HCT116 (cell line): ENCODE results near the gene DHRS13. TPM values are rescaled to one million over a fixed set of nuclear protein-coding genes. Genes with fewer than 3 reads are reported as not detected.

Source experiments
- ATAC-seq: fragments of 200-7000 bp; cut with Tn5 transposase; 2 replicates; pipeline ENCODE4 v1.9.1; 2020; ENCODE audit warnings: mild to moderate bottlenecking, moderate library complexity
- BruUV-seq: library from RNA; stranded (reverse); fragments of 400-500 nt; replicated peaks from 2 replicates; lab custom pipeline; 2021; lab: Mats Ljungman, UMichigan
- CTCF ChIA-PET: fragments of 300-600 bp; sonication (Branson Sonifier 250); formaldehyde crosslinking; loops from one replicate; lab custom pipeline; 2021; ENCODE audit warnings: antibody characterized with exemption; lab: Charles Lee
- POLR2A ChIA-PET: fragments of 300-600, 350-600 bp; sonication (Branson Sonifier 250); formaldehyde crosslinking; loops from one replicate; lab custom pipeline; 2021; ENCODE audit warnings: antibody characterized with exemption; lab: Charles Lee
- RAD21 ChIA-PET, 2 experiments: fragments of 300-600 bp; sonication (Branson Sonifier 250); formaldehyde crosslinking; loops; one replicate each; lab custom pipeline; 2023; ENCODE audit warnings: low total read pairs in 2 of 2; ENCODE audit not compliant: uncharacterized antibody in 2 of 2, unreplicated experiment in 2 of 2, low non-redundant PET in 1 of 2; lab: Charles Lee
- DNase-seq: peaks from one replicate; pipeline ENCODE4 v3.0.0-alpha.2; 2010; ENCODE audit warnings: low read depth, low spot score
- H2AFZ ChIP-seq: fragments of 200-600 bp; shearing (Covaris generic), sonication (generic); 2 replicates; pipeline ENCODE4 v1.6.1; 2017; ENCODE audit warnings: low read depth, mixed run types, mixed read lengths, antibody characterized with exemption, low read length; ENCODE audit not compliant: poor library complexity, severe bottlenecking
- H3K27ac ChIP-seq: 2 replicates; pipeline ENCODE4 v1.5.1; 2012; ENCODE audit warnings: low read depth, low read length
- H3K27me3 ChIP-seq: fragments of 200-600 bp; sonication (generic); 2 replicates; pipeline ENCODE4 v1.6.1; 2016; ENCODE audit warnings: mixed run types, low read length, mixed read lengths; ENCODE audit not compliant: insufficient read depth
- H3K36me3 ChIP-seq, 2 experiments: fragments of 200-500 bp in 1 of 2; fragments of 200-600 bp in 1 of 2; sonication (Bioruptor generic) in 1 of 2; sonication (generic) in 1 of 2; 2 replicates each; pipeline versions ENCODE4 v1.5.1 to v1.6.1; 2014 to 2016; ENCODE audit warnings: low read length in 2 of 2, inconsistent platforms in 1 of 2, mixed read lengths in 1 of 2, mixed run types in 1 of 2; ENCODE audit not compliant: insufficient read depth in 2 of 2, control insufficient read depth in 1 of 2
- H3K4me1 ChIP-seq, 2 experiments: fragments of 200-600 bp in 1 of 2; sonication (generic) in 1 of 2; 2 replicates each; pipeline versions ENCODE4 v1.5.1 to v1.6.1; 2012 to 2017; ENCODE audit warnings: low read length in 2 of 2, inconsistent platforms in 1 of 2, mild to moderate bottlenecking in 1 of 2, mixed read lengths in 1 of 2, mixed run types in 1 of 2, moderate library complexity in 1 of 2; ENCODE audit not compliant: insufficient read depth in 2 of 2, control insufficient read depth in 1 of 2
- H3K4me2 ChIP-seq: fragments of 200-600 bp; sonication (generic); 2 replicates; pipeline ENCODE4 v1.6.1; 2017; ENCODE audit warnings: mixed run types, low read length, mixed read lengths
- H3K4me3 ChIP-seq, 2 experiments: fragments of 200-600 bp in 1 of 2; sonication (generic) in 1 of 2; replicated peaks in 1 of 2; 2 replicates each; pipeline ENCODE4 v1.5.1; 2011 to 2016; ENCODE audit warnings: low read length in 2 of 2, control low read depth in 1 of 2, low read depth in 1 of 2, mild to moderate bottlenecking in 1 of 2, mixed read lengths in 1 of 2, mixed run types in 1 of 2
- H3K79me2 ChIP-seq: fragments of 200-600 bp; sonication (generic); 2 replicates; pipeline ENCODE4 v1.6.1; 2017; ENCODE audit warnings: mild to moderate bottlenecking, mixed run types, low read length, moderate library complexity, mixed read lengths; ENCODE audit not compliant: insufficient read depth
- H3K9ac ChIP-seq: fragments of 200-600 bp; sonication (generic); 2 replicates; pipeline ENCODE4 v1.6.1; 2016; ENCODE audit warnings: low read length, mixed read lengths
- H3K9me2 ChIP-seq: fragments of 200-600 bp; sonication (generic), shearing (Covaris generic); 2 replicates; pipeline ENCODE4 v1.6.1; 2017; ENCODE audit warnings: mixed run types, mild to moderate bottlenecking, moderate library complexity; ENCODE audit not compliant: insufficient read depth
- H3K9me3 ChIP-seq, 2 experiments: fragments of 200-500 bp in 1 of 2; fragments of 200-600 bp in 1 of 2; sonication (Bioruptor generic) in 1 of 2; sonication (generic) in 1 of 2; 2 replicates each; pipeline ENCODE4 v1.6.1; 2014 to 2017; ENCODE audit warnings: low read length in 2 of 2, mixed read lengths in 2 of 2, inconsistent platforms in 1 of 2, low read depth in 1 of 2, mild to moderate bottlenecking in 1 of 2, mixed run types in 1 of 2, moderate library complexity in 1 of 2; ENCODE audit not compliant: control insufficient read depth in 1 of 2, insufficient read depth in 1 of 2
- H4K20me1 ChIP-seq: fragments of 200-600 bp; sonication (generic), shearing (Covaris generic); 2 replicates; pipeline ENCODE4 v1.6.1; 2017; ENCODE audit warnings: mixed run types, mild to moderate bottlenecking, moderate library complexity; ENCODE audit not compliant: insufficient read depth
- CTCF ChIP-seq, 3 experiments: fragments of 200-600 bp in 1 of 3; sonication (generic) in 1 of 3; IDR thresholded peaks in 2 of 3; conservative IDR thresholded peaks in 1 of 3; 2 replicates each; pipeline ENCODE4 v1.5.1; 2012 to 2017; ENCODE audit warnings: low read depth in 2 of 3, low read length in 2 of 3, antibody characterized with exemption in 1 of 3, borderline replicate concordance in 1 of 3, control low read depth in 1 of 3, mild to moderate bottlenecking in 1 of 3, mixed read lengths in 1 of 3, mixed run types in 1 of 3, moderate library complexity in 1 of 3; ENCODE audit not compliant: insufficient read depth in 1 of 3
- SP1 ChIP-seq: IDR thresholded peaks from 2 replicates; pipeline ENCODE4 v1.6.1; 2012; ENCODE audit warnings: low read depth
- ZFX ChIP-seq: fragments of 450-650 bp; IDR thresholded peaks from 2 replicates; pipeline ENCODE4 v1.6.1; 2017
- intact Hi-C: fragments of 100-400 bp; cut with micrococcal nuclease; formaldehyde crosslinking; loops from 2 replicates; pipeline ENCODE4 v1.10.0; 2022
- total RNA-seq: library from RNA; stranded (reverse); gene quantifications from one replicate; pipeline ENCODE4 v1.2.1, GENCODE V29; 2021; ENCODE audit not compliant: unreplicated experiment

DHRS13 gene
- total RNA-seq, 1 experiment from 2014 or later, result 13.5 TPM

GRCh38 chr17:28912938-28913333 lies 10.1 kb upstream of the DHRS13 start:
- no TSS peak for BruUV-seq

More at GRCh38 chr17:28912938-28913333, 10.1 kb upstream of the DHRS13 start:
- no peaks in the 10 kb centered on the region for H3K9me3 ChIP-seq
- H3K4me2 ChIP-seq, result no peak overlapping the region
- ATAC-seq (no peak), DNase-seq (no peak)
- peaks cover 76 to 86% of the 10 kb centered on the region in 2 experiments for H3K36me3 ChIP-seq
- ChIA-PET RAD21 (no interaction called here), POLR2A (no interaction called here), CTCF (interaction anchor here (0.6 to 0.8 kb wide), 2 partner anchors 39 to 191 kb away, joined by 3 read pairs; partner anchors contain the start of gene PHF12)
- intact Hi-C loops, result no loop called here
- no peaks in the 10 kb centered on the region for H3K9me2 ChIP-seq
- no peaks in the 10 kb centered on the region for H3K79me2 ChIP-seq
- H2AFZ ChIP-seq, result no peak overlapping the region
- no peak overlapping the region for H3K9ac ChIP-seq
- no peaks in the 10 kb centered on the region for H3K4me1 ChIP-seq
- TF ChIP-seq SP1 (no peak), CTCF (IDR thresholded peaks at IDR 0.05 in 2 of 3, conservative IDR thresholded peaks at IDR 0.05 in 1 of 3; ENCODE audit: borderline replicate concordance in 1 of 3, insufficient read depth in 1 of 3, low read depth in 2 of 3, low read length in 2 of 3) (no peak), ZFX (no peak)
- H4K20me1 ChIP-seq, result no peaks in the 10 kb centered on the region
- no peak overlapping the region for H3K4me3 ChIP-seq
- H3K27me3 ChIP-seq, result no peaks in the 10 kb centered on the region
- H3K27ac ChIP-seq, result no peak overlapping the region; the same call in 1 of the 2 replicates
